Stomach (tissue), 4 donors: ENCODE measurements around the gene NFE2L2.

Experiments
- CTCF ChIP-seq, 7 experiments: fragments of 450-650 bp in 4 of 7; fragments of 200-600 bp in 3 of 7; sonication (generic) in 3 of 7; IDR thresholded peaks; one replicate each; pipeline ENCODE4 v1.5.1; 2016 to 2019; ENCODE audit warnings: antibody characterized with exemption in 7 of 7, control low read depth in 2 of 7, mild to moderate bottlenecking in 1 of 7
- EP300 ChIP-seq: sonication (generic); formaldehyde crosslinking; IDR thresholded peaks from one replicate; pipeline ENCODE4 v1.6.1; 2017; ENCODE audit warnings: antibody characterized with exemption
- POLR2A ChIP-seq, 4 donors: fragments of 450-650 bp; IDR thresholded peaks; one replicate each; pipeline ENCODE4 v1.6.1; 2016; ENCODE audit warnings: antibody characterized with exemption in 4 of 4, control low read depth in 2 of 4, mild to moderate bottlenecking in 1 of 4, moderate library complexity in 1 of 4
- POLR2AphosphoS5 ChIP-seq, 3 donors: sonication (generic); formaldehyde crosslinking; IDR thresholded peaks; one replicate each; pipeline ENCODE4 v1.6.1; 2016; ENCODE audit warnings: antibody characterized with exemption in 3 of 3

GRCh38 chr2:177183860-177184259 is 80.7 kb downstream of the NFE2L2 start:
- no peak for TF ChIP-seq CTCF (IDR thresholded peaks at IDR 0.05)
- no peak for TF ChIP-seq POLR2A (IDR thresholded peaks at IDR 0.05)
- no peak for TF ChIP-seq EP300
- no peak for TF ChIP-seq POLR2AphosphoS5 (IDR thresholded peaks at IDR 0.05)
